ENCODE results near the gene CA12.
"Not testable (repeated sequence)": the region's sequence is repeated elsewhere in the genome, so short reads cannot be mapped to it uniquely, and the experiment has no call there.

CA12 gene

GRCh38 chr15:63420333-63420747, 38.7 kb upstream of the CA12 start:
- no peak for DNase-seq (ENCODE audit: low spot score)
- in situ Hi-C loops (cut with MboI; ENCODE audit: low sequenced_read_pairs, unreplicated experiment), result no loop called here
- TF ChIP-seq CTCF (IDR thresholded peaks at IDR 0.05; ENCODE audit: borderline replicate concordance, control extremely low read depth, extremely low read depth, insufficient read depth, missing control alignments), result no peak

GRCh38 chr15:63418811-63419210, 37.2 kb upstream of the CA12 start:
- no peak for DNase-seq (ENCODE audit: low spot score)
- in situ Hi-C loops (cut with MboI; ENCODE audit: low sequenced_read_pairs, unreplicated experiment), result no loop called here
- no peak for TF ChIP-seq CTCF (IDR thresholded peaks at IDR 0.05; ENCODE audit: borderline replicate concordance, control extremely low read depth, extremely low read depth, insufficient read depth, missing control alignments)

- DNase-seq (ENCODE audit: low spot score), result no peak
- no peak for TF ChIP-seq CTCF (IDR thresholded peaks at IDR 0.05; ENCODE audit: borderline replicate concordance, control extremely low read depth, extremely low read depth, insufficient read depth, missing control alignments)
- in situ Hi-C loops (cut with MboI; ENCODE audit: low sequenced_read_pairs, unreplicated experiment), result no loop called here
Observed at GRCh38 chr15:63417721-63418120, 36.1 kb upstream of the CA12 start.

GRCh38 chr15:63417274-63417673, 35.6 kb upstream of the CA12 start:
- DNase-seq (ENCODE audit: low spot score); in situ Hi-C loops (cut with MboI; ENCODE audit: low sequenced_read_pairs, unreplicated experiment): not testable (repeated sequence)

- no peak for TF ChIP-seq CTCF (IDR thresholded peaks at IDR 0.05; ENCODE audit: borderline replicate concordance, control extremely low read depth, extremely low read depth, insufficient read depth, missing control alignments)
- DNase-seq (ENCODE audit: low spot score), result no peak
- in situ Hi-C loops (cut with MboI; ENCODE audit: low sequenced_read_pairs, unreplicated experiment), result no loop called here
Observed at GRCh38 chr15:63414474-63415120, 33.0 kb upstream of the CA12 start.

- in situ Hi-C loops (cut with MboI; ENCODE audit: low sequenced_read_pairs, unreplicated experiment), result no loop called here
- DNase-seq (ENCODE audit: low spot score), result no peak
- no peak for TF ChIP-seq CTCF (IDR thresholded peaks at IDR 0.05; ENCODE audit: borderline replicate concordance, control extremely low read depth, extremely low read depth, insufficient read depth, missing control alignments)
Observed at GRCh38 chr15:63412551-63412950, 30.9 kb upstream of the CA12 start.

GRCh38 chr15:63411866-63412265, 30.2 kb upstream of the CA12 start:
- in situ Hi-C loops (cut with MboI; ENCODE audit: low sequenced_read_pairs, unreplicated experiment), result no loop called here
- no peak for DNase-seq (ENCODE audit: low spot score)
- no peak for TF ChIP-seq CTCF (IDR thresholded peaks at IDR 0.05; ENCODE audit: borderline replicate concordance, control extremely low read depth, extremely low read depth, insufficient read depth, missing control alignments)

All from GM13976 (cell line).